Uterus (tissue), 2 donors: ENCODE data around the gene NLRP6.

ENCODE experiments used
- POLR2A ChIP-seq, 2 donors: fragments of 450-650 bp; IDR thresholded peaks; one replicate each; pipeline ENCODE4 v1.6.1; 2016; ENCODE audit warnings: antibody characterized with exemption in 2 of 2, mild to moderate bottlenecking in 1 of 2, moderate library complexity in 1 of 2
- TF ChIP-seq, protein P1 (sequence below), 4 experiments: fragments of 200-600 bp in 2 of 4; fragments of 450-650 bp in 2 of 4; sonication (generic) in 2 of 4; IDR thresholded peaks; one replicate each; pipeline ENCODE4 v1.5.1; 2016 to 2019; ENCODE audit warnings: antibody characterized with exemption in 4 of 4, mild to moderate bottlenecking in 2 of 4, moderate library complexity in 1 of 4

DNA sequence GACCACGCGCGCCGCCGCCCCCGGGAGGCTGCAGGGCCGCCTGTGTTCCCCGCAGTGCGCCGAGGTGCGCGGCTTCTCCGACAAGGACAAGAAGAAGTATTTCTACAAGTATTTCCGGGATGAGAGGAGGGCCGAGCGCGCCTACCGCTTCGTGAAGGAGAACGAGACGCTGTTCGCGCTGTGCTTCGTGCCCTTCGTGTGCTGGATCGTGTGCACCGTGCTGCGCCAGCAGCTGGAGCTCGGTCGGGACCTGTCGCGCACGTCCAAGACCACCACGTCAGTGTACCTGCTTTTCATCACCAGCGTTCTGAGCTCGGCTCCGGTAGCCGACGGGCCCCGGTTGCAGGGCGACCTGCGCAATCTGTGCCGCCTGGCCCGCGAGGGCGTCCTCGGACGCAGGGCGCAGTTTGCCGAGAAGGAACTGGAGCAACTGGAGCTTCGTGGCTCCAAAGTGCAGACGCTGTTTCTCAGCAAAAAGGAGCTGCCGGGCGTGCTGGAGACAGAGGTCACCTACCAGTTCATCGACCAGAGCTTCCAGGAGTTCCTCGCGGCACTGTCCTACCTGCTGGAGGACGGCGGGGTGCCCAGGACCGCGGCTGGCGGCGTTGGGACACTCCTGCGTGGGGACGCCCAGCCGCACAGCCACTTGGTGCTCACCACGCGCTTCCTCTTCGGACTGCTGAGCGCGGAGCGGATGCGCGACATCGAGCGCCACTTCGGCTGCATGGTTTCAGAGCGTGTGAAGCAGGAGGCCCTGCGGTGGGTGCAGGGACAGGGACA lies 2.7 kb downstream of the NLRP6 start:
- TF ChIP-seq, protein P1, sequence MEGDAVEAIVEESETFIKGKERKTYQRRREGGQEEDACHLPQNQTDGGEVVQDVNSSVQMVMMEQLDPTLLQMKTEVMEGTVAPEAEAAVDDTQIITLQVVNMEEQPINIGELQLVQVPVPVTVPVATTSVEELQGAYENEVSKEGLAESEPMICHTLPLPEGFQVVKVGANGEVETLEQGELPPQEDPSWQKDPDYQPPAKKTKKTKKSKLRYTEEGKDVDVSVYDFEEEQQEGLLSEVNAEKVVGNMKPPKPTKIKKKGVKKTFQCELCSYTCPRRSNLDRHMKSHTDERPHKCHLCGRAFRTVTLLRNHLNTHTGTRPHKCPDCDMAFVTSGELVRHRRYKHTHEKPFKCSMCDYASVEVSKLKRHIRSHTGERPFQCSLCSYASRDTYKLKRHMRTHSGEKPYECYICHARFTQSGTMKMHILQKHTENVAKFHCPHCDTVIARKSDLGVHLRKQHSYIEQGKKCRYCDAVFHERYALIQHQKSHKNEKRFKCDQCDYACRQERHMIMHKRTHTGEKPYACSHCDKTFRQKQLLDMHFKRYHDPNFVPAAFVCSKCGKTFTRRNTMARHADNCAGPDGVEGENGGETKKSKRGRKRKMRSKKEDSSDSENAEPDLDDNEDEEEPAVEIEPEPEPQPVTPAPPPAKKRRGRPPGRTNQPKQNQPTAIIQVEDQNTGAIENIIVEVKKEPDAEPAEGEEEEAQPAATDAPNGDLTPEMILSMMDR (IDR thresholded peaks at IDR 0.05): no peak
- TF ChIP-seq POLR2A (IDR thresholded peaks at IDR 0.05): no peak
